ENCODE data around the gene IDI2.

The IDI2 gene

DNA sequence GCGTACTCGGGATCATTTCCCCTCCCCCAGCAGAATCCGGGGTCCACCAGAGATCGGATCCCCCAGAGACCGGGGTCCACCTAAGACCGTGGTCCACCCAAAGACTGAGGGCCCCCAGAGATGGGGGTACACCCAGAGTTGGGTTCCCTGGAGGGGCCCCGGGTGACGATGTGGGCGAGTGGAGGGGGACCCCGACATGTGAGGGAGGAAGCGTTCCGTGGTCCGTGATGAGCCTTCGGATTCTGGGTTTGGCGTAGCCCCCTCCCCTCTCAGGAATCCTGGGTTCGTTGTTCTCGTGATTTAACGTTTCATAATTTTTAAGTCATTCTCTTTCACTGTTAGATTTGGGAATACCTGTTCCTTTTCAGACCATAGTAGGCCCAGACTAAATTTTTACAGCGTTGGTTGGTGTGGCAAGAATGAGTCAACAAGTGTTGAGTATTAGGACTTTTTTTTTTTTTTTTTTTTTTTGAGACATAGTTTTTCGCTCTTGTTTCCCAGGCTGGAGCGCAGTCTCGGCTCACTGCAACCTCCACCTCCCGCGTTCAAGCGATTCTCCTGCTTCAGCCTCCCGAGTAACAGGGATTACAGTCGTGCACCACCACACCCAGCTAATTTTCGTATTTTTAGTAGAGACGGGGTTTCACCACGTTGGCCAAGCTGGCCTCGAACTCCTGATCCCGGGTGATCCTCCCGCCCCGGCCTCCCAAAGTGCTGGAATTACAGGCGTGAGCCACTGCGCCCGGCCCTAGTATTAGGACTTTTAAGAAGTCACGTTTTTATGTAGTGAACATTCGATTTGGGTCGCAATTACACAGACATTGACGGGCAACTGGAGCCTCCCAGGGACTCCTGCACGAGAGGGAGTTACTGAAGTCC, 36.8 kb downstream of the IDI2 start:
- DNase-seq (ENCODE audit: low read depth): peak; percentile 42
- TF ChIP-seq CTCF (conservative IDR thresholded peaks at IDR 0.05; ENCODE audit: low read depth, low read length): no peak
- peak overlapping the region; percentile 99 for H3K4me3 ChIP-seq (ENCODE audit: low read depth, low read length)

DNA sequence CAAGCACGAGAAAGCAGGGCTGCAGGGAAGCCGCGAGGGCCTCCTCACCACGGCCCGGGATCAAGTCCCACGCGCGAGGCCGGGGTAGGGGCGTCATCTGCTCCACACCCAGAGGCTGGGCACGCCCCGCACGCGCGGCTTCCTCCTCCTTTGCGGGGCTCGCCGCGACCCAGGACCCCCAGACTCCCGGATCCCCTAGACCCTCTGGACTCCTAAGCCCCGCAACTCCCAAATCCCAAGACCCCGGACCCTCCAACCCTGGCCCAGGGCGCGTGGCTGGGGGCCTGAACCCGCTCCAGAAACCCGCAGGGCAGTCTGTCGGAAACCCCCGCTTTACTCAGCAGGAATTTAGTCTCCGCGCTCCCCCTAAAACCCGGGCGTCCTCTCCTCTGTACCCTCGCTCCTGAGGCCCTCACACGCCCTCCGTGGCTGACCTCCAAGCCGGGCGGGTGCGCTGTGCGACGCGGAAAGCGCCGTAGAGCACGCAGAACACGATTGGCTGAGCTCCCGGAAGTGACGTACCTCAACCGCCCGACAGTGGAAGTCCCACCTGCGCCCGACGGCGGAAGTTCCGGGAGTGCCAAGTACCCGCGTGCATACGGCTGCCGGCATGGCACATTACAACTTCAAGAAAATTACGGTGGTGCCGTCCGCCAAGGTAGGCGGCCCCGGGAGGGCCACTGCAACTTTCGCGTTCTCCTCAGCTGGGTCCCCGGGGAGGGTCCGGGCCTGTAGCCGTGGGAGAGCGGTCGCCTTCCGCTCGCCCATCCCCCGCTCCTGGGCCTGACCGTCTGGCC, 37.6 kb downstream of the IDI2 start, which contains the start of gene GTPBP4:
TSS of gene GTPBP4 (plus strand) at position 565 of the 797 bp plus-strand sequence. CDS start at position 611, 46 bp downstream.
- DNase-seq (ENCODE audit: low read depth): peak; percentile 98
- TF ChIP-seq CTCF (conservative IDR thresholded peaks at IDR 0.05; ENCODE audit: low read depth, low read length): no peak
- H3K4me3 ChIP-seq (ENCODE audit: low read depth, low read length): peak within 1 kb of the TSS; percentile 99

GRCh38 chr10:987620-987869, 38.1 kb downstream of the IDI2 start:
- TF ChIP-seq CTCF (conservative IDR thresholded peaks at IDR 0.05; ENCODE audit: low read depth, low read length): no peak
- peak overlapping the region; percentile 99 for H3K4me3 ChIP-seq (ENCODE audit: low read depth, low read length)
- DNase-seq (ENCODE audit: low read depth): peak; percentile 32

DNA sequence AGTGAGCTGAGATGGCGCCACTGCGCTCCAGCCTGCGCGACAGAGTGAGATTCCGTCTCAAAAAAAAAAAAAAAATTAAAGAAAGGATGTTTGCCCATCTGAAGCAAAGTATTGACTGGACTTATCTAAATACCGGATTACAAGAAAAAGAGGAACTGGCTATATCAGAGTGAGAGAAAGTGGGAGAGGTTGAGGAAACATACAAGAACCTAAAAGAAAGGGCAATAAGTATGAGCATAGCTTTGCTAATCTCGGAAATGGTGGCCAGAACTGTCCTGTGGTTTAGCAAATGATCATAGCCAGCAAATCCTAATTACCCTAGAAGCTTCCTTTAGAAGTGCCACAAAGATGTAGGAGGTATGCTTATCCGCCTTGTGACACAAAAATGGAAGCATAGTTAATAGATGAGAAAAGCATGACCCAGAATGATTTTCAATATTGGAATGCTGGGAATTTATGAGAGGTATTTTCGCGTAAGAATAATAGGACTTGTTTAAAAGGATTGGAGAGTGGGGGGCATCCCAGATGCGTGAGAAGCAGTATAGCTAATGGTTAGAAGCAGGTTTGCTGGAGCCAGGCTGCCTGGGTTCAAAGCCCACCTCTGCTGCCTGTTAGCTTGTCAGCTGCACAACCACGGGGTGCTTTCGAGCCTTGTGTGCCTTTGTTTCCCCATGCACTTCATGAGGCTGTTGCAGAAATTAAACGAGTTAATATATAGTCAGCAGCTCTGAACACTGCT, 38.6 kb downstream of the IDI2 start:
- H3K4me3 ChIP-seq (ENCODE audit: low read depth, low read length): peak overlapping the region; percentile 99
- TF ChIP-seq CTCF (conservative IDR thresholded peaks at IDR 0.05; ENCODE audit: low read depth, low read length): no peak
- DNase-seq (ENCODE audit: low read depth): peak; percentile 78

GRCh38 chr10:986137-986825, 39.4 kb downstream of the IDI2 start:
- H3K4me3 ChIP-seq (ENCODE audit: low read depth, low read length): no peak overlapping the region
- DNase-seq (ENCODE audit: low read depth): peak; percentile 63

More at GRCh38 chr10:986137-986825, 39.4 kb downstream of the IDI2 start:
- TF ChIP-seq CTCF (conservative IDR thresholded peaks at IDR 0.05; ENCODE audit: low read depth, low read length): no peak
